GM21528 (cell line): ENCODE results near the gene SRSF12.

Experiments
- ATAC-seq: cut with Tn5 transposase; IDR thresholded peaks from one replicate; pipeline ENCODE4 v1.9.1; 2021; ENCODE audit warnings: mild to moderate bottlenecking, moderate library complexity; ENCODE audit not compliant: unreplicated experiment, low FRiP score

The SRSF12 gene

GRCh38 chr6:89117211-89118108 lies at the start of gene SRSF12:
SRSF12 (minus strand) TSS chr6:89118071; CDS start chr6:89117887, 184 bp downstream.
- no peak for ATAC-seq

GRCh38 chr6:89162047-89162371 lies 44.1 kb upstream of the SRSF12 start:
- no peak for ATAC-seq

GRCh38 chr6:89161326-89162046 lies 43.6 kb upstream of the SRSF12 start:
- ATAC-seq = no peak

- ATAC-seq = no peak
Observed at GRCh38 chr6:89160331-89161092, 42.6 kb upstream of the SRSF12 start.

GRCh38 chr6:89154131-89154530 lies 36.3 kb upstream of the SRSF12 start:
- ATAC-seq = no peak

GRCh38 chr6:89148016-89148750 lies 30.3 kb upstream of the SRSF12 start:
- no peak for ATAC-seq

GRCh38 chr6:89146718-89147700 lies 29.1 kb upstream of the SRSF12 start:
- ATAC-seq = peak; percentile 45

- ATAC-seq = peak; percentile 67
Observed at GRCh38 chr6:89145956-89146717, 28.3 kb upstream of the SRSF12 start, which contains the start of gene PM20D2. PM20D2 (plus strand) TSS chr6:89146055; CDS start chr6:89146145, 90 bp downstream.

GRCh38 chr6:89145091-89145955 lies 27.5 kb upstream of the SRSF12 start:
- ATAC-seq = peak; percentile 57

- peak; percentile 30 for ATAC-seq
Observed at GRCh38 chr6:89144354-89144906, 26.6 kb upstream of the SRSF12 start.

GRCh38 chr6:89140347-89141156 lies 22.7 kb upstream of the SRSF12 start:
- ATAC-seq = no peak

GRCh38 chr6:89139509-89140346 lies 21.9 kb upstream of the SRSF12 start:
- ATAC-seq = no peak

GRCh38 chr6:89138173-89138572 lies 20.3 kb upstream of the SRSF12 start:
- no peak for ATAC-seq

- no peak for ATAC-seq
Observed at GRCh38 chr6:89134723-89135122, 16.9 kb upstream of the SRSF12 start.

- no peak for ATAC-seq
Observed at GRCh38 chr6:89133981-89134380, 16.1 kb upstream of the SRSF12 start.
